Right lobe of liver (tissue), 6 donors: ENCODE results near the gene NLGN1. TPM values are rescaled to one million over a fixed set of nuclear protein-coding genes. Genes with fewer than 3 reads are reported as not detected.

Experiments used
- ATAC-seq, 4 donors: fragments of 200-7000 bp; cut with Tn5 transposase; one replicate each; pipeline ENCODE4 v1.9.1; 2020; ENCODE audit warnings: mild to moderate bottlenecking in 4 of 4, moderate library complexity in 4 of 4
- DNase-seq, 3 donors: peaks; one replicate each; pipeline ENCODE4 v3.0.0-alpha.2; 2020
- H3K27ac ChIP-seq, 3 donors: fragments of 200-600 bp; one replicate each; pipeline ENCODE4 v1.8.0; 2022
- H3K27me3 ChIP-seq, 2 donors: fragments of 200-600 bp; one replicate each; pipeline ENCODE4 v1.8.0; 2022
- H3K36me3 ChIP-seq, 4 donors: fragments of 200-600 bp; sonication (generic) in 1 of 4; one replicate each; pipeline versions ENCODE4 v1.5.1 to v1.8.0; 2017 to 2022; ENCODE audit warnings: control low read depth in 1 of 4
- H3K4me1 ChIP-seq, 4 donors: fragments of 200-600 bp; sonication (generic) in 1 of 4; one replicate each; pipeline versions ENCODE4 v1.5.1 to v1.8.0; 2017 to 2022; ENCODE audit warnings: control low read depth in 1 of 4
- H3K4me3 ChIP-seq, 3 donors: fragments of 200-600 bp; one replicate each; pipeline ENCODE4 v1.8.0; 2022
- H3K9me3 ChIP-seq, 4 donors: fragments of 200-600 bp; sonication (generic) in 1 of 4; one replicate each; pipeline versions ENCODE4 v1.5.1 to v1.8.0; 2017 to 2022; ENCODE audit warnings: control low read depth in 1 of 4
- CTCF ChIP-seq, 4 donors: fragments of 200-600 bp in 3 of 4; fragments of 450-650 bp in 1 of 4; IDR thresholded peaks; one replicate each; pipeline versions ENCODE4 v1.5.1 to v1.8.0; 2016 to 2022; ENCODE audit warnings: antibody characterized with exemption in 4 of 4, mild to moderate bottlenecking in 2 of 4
- POLR2A ChIP-seq: fragments of 450-650 bp; IDR thresholded peaks from one replicate; pipeline ENCODE4 v1.6.1; 2017; ENCODE audit warnings: antibody characterized with exemption, mild to moderate bottlenecking
- WGBS: methylation state at CpG from one replicate; pipeline ENCODE4 v1.1.6; 2018; ENCODE audit warnings: low coverage, low lambda C conversion rate; ENCODE audit not compliant: insufficient coverage; ENCODE audit errors: missing lambda C conversion rate; 5-methylcytosine and 5-hydroxymethylcytosine counted together
- intact Hi-C, 2 donors: fragments of 100-400 bp; cut with DNase I; formaldehyde crosslinking; loops; one replicate each; pipeline versions ENCODE4 v1.11.2 to v1.14.1; 2022
- total RNA-seq, 6 experiments: library from RNA; depleted of rRNA in 2 of 6; stranded (reverse); fragments of >200 nt in 2 of 6; fragmentation: NEBNext Ultra II Directional in 3 of 6; extraction: Animal tissue kit (Norgen Biotek cat#: 25700) in 3 of 6; gene quantifications; one replicate each; pipeline versions ENCODE4 v1.1.0 to v1.2.4, GENCODE V29; 2016 to 2023
- donor health status: DM: no; HTN: yes; CAD: no.
- donor health status: DM: no; HTN: no; CAD: no.
- donor health status: DM: no; HTN: no; CAD: no.
- donor health status: DM: no; HTN: yes; CAD: no.
- donor health status: DM: no; HTN: yes; CAD: no.

The NLGN1 gene
- total RNA-seq, 6 experiments from 2014 or later: 0.02 to 0.12 TPM; not detected in 4

- Histone ChIP-seq H3K27me3 (no peaks in the 10 kb centered on the region), H3K36me3 (no peaks in the 10 kb centered on the region), H3K27ac (no peak overlapping the region), H3K4me3 (no peak overlapping the region), H3K4me1 (no peaks in the 10 kb centered on the region), H3K9me3 (no peaks in the 10 kb centered on the region)
- intact Hi-C loops: no loop called here
- TF ChIP-seq POLR2A: no peak
- no peak for TF ChIP-seq CTCF (IDR thresholded peaks at IDR 0.05)
- ATAC-seq (no peak), DNase-seq (no peak)
Measured at GRCh38 chr3:173614522-173614921, 217.0 kb downstream of the NLGN1 start.

- Histone ChIP-seq H3K27me3 (no peaks in the 10 kb centered on the region), H3K4me3 (no peak overlapping the region), H3K36me3 (no peaks in the 10 kb centered on the region), H3K27ac (no peak overlapping the region), H3K4me1 (no peaks in the 10 kb centered on the region), H3K9me3 (no peaks in the 10 kb centered on the region)
- intact Hi-C loops: no loop called here
- TF ChIP-seq POLR2A: no peak
- TF ChIP-seq CTCF (IDR thresholded peaks at IDR 0.05): no peak
- DNase-seq (no peak), ATAC-seq (no peak)
Measured at GRCh38 chr3:173615661-173616060, 218.1 kb downstream of the NLGN1 start.

GRCh38 chr3:173617490-173617889, 219.9 kb downstream of the NLGN1 start:
- TF ChIP-seq POLR2A: no peak
- TF ChIP-seq CTCF (IDR thresholded peaks at IDR 0.05): no peak
- Histone ChIP-seq H3K27ac (no peak overlapping the region), H3K4me1 (no peaks in the 10 kb centered on the region), H3K36me3 (no peaks in the 10 kb centered on the region), H3K27me3 (no peaks in the 10 kb centered on the region), H3K4me3 (no peak overlapping the region), H3K9me3 (no peaks in the 10 kb centered on the region)
- intact Hi-C loops: no loop called here
- ATAC-seq (peak in 1 of 4 donors; percentile 50), DNase-seq (no peak)
- WGBS: 58% methylated on average over 4 of the region's 5 CpGs

- no peak for DNase-seq
- H3K27me3 ChIP-seq: no peaks in the 10 kb centered on the region
- intact Hi-C loops: no loop called here
- no peaks in the 10 kb centered on the region for H3K9me3 ChIP-seq
- no peak for TF ChIP-seq CTCF (IDR thresholded peaks at IDR 0.05)
- TF ChIP-seq POLR2A: no peak
- no peak overlapping the region for H3K4me3 ChIP-seq
- ATAC-seq: no peak
- no peak overlapping the region for H3K27ac ChIP-seq
- no peaks in the 10 kb centered on the region for H3K4me1 ChIP-seq
- H3K36me3 ChIP-seq: no peaks in the 10 kb centered on the region
- WGBS: 57% methylated on average over 4 of the region's 4 CpGs
Measured at GRCh38 chr3:173618148-173618547, 220.6 kb downstream of the NLGN1 start.

- Histone ChIP-seq H3K27me3 (no peaks in the 10 kb centered on the region), H3K9me3 (no peaks in the 10 kb centered on the region), H3K4me1 (no peaks in the 10 kb centered on the region), H3K27ac (no peak overlapping the region), H3K4me3 (no peak overlapping the region), H3K36me3 (no peaks in the 10 kb centered on the region)
- DNase-seq (no peak), ATAC-seq (peak in 1 of 4 donors; percentile 62)
- WGBS: 20% methylated on average over 4 of the region's 4 CpGs
- no peak for TF ChIP-seq CTCF (IDR thresholded peaks at IDR 0.05)
- no peak for TF ChIP-seq POLR2A
- intact Hi-C loops: no loop called here
Measured at GRCh38 chr3:173618703-173619102, 221.2 kb downstream of the NLGN1 start.
